OCI-LY7 (cell line): ENCODE measurements around the gene BBOX1. TPM values are rescaled to one million over a fixed set of nuclear protein-coding genes. Genes with fewer than 3 reads are reported as not detected.

Experiments used
- BruUV-seq: library from RNA; stranded (reverse); fragments of 400-500 nt; replicated peaks from 2 replicates; lab custom pipeline; 2021; lab: Mats Ljungman, UMichigan
- CTCF ChIA-PET: fragments of 300-600 bp; sonication (Branson Sonifier 250); formaldehyde crosslinking; loops from one replicate; lab custom pipeline; 2022; ENCODE audit warnings: antibody characterized with exemption; ENCODE audit not compliant: unreplicated experiment; lab: Charles Lee
- POLR2A ChIA-PET: fragments of 300-600 bp; sonication (Branson Sonifier 250); formaldehyde crosslinking; loops from one replicate; lab custom pipeline; 2022; ENCODE audit warnings: antibody characterized with exemption; lab: Charles Lee
- DNase-seq: peaks from one replicate; pipeline ENCODE4 v3.0.0-alpha.2; 2015; ENCODE audit warnings: low spot score
- H2AFZ ChIP-seq: fragments of 200-600 bp; sonication (generic), shearing (Covaris generic); 2 replicates; pipeline ENCODE4 v1.6.1; 2014; ENCODE audit warnings: mild to moderate bottlenecking, antibody characterized with exemption, low read length, moderate library complexity
- H3K27ac ChIP-seq: fragments of 200-600 bp; sonication (generic); 2 replicates; pipeline ENCODE4 v1.5.1; 2014; ENCODE audit warnings: mixed run types, low read depth, mild to moderate bottlenecking, moderate library complexity, low read length, inconsistent platforms; ENCODE audit not compliant: poor library complexity, severe bottlenecking
- H3K36me3 ChIP-seq: fragments of 200-600 bp; sonication (generic); 2 replicates; pipeline ENCODE4 v1.6.1; 2014; ENCODE audit warnings: mild to moderate bottlenecking, antibody characterized with exemption, low read length, moderate library complexity, mixed read lengths; ENCODE audit not compliant: insufficient read depth
- H3K4me1 ChIP-seq: fragments of 200-600 bp; sonication (generic); 2 replicates; pipeline ENCODE4 v1.5.1; 2014; ENCODE audit warnings: mild to moderate bottlenecking, low read length; ENCODE audit not compliant: insufficient read depth, poor library complexity, severe bottlenecking
- H3K4me2 ChIP-seq: fragments of 200-600 bp; sonication (generic); 2 replicates; pipeline ENCODE4 v1.6.1; 2014; ENCODE audit warnings: mild to moderate bottlenecking, low read length
- H3K4me3 ChIP-seq: fragments of 200-600 bp; sonication (generic); 2 replicates; pipeline ENCODE4 v1.5.1; 2014; ENCODE audit warnings: mild to moderate bottlenecking, low read depth, low read length; ENCODE audit not compliant: poor library complexity, severe bottlenecking
- H3K79me2 ChIP-seq: fragments of 200-600 bp; sonication (generic); 2 replicates; pipeline ENCODE4 v1.6.1; 2016; ENCODE audit warnings: low read depth, mild to moderate bottlenecking, low read length, moderate library complexity, mixed read lengths; ENCODE audit not compliant: insufficient read depth
- H3K9me2 ChIP-seq: fragments of 200-600 bp; sonication (generic); 2 replicates; pipeline ENCODE4 v1.6.1; 2016; ENCODE audit warnings: mild to moderate bottlenecking, low read length, mixed read lengths; ENCODE audit not compliant: insufficient read depth
- H3K9me3 ChIP-seq: fragments of 200-600 bp; sonication (generic); 2 replicates; pipeline ENCODE4 v1.6.1; 2014; ENCODE audit warnings: mild to moderate bottlenecking, mixed run types, low read length, mixed read lengths
- H4K20me1 ChIP-seq: fragments of 200-600 bp; sonication (generic); 2 replicates; pipeline ENCODE4 v1.6.1; 2014; ENCODE audit warnings: mild to moderate bottlenecking, antibody characterized with exemption, low read length, moderate library complexity, mixed read lengths; ENCODE audit not compliant: insufficient read depth
- CTCF ChIP-seq: fragments of 200-600 bp; sonication (generic); conservative IDR thresholded peaks from 2 replicates; pipeline ENCODE4 v1.5.1; 2014; ENCODE audit warnings: mild to moderate bottlenecking, antibody characterized with exemption, low read length, moderate library complexity, mixed read lengths
- EZH2phosphoT487 ChIP-seq: fragments of 200-600 bp; sonication (generic); IDR thresholded peaks from 2 replicates; pipeline ENCODE4 v1.6.1; 2018; ENCODE audit warnings: low read depth, borderline replicate concordance, mild to moderate bottlenecking, mixed run types, antibody characterized with exemption, low read length, moderate library complexity, mixed read lengths
- intact Hi-C: fragments of 100-400 bp; cut with micrococcal nuclease; formaldehyde crosslinking; loops from one replicate; pipeline ENCODE4 v1.10.0; 2022; ENCODE audit not compliant: unreplicated experiment
- total RNA-seq, 2 experiments: library from RNA; depleted of rRNA in 1 of 2; stranded (reverse); fragments of >200 nt in 1 of 2; shearing (Covaris generic) in 1 of 2; gene quantifications; 2 replicates each; pipeline ENCODE4 v1.2.3, GENCODE V29; 2014 to 2022

Gene BBOX1
- total RNA-seq, 2 experiments from 2014 or later, result not detected

GRCh38 chr11:27097551-27097950 lies 56.9 kb downstream of the BBOX1 start:
- CTCF ChIA-PET, result no interaction called here
- no peaks in the 10 kb centered on the region for H3K79me2 ChIP-seq
- H3K4me1 ChIP-seq, result no peaks in the 10 kb centered on the region
- BruUV-seq, result no TSS peak
- no peak for DNase-seq
- TF ChIP-seq CTCF, result no peak
- no peak for TF ChIP-seq EZH2phosphoT487
- no peak overlapping the region for H3K4me2 ChIP-seq
- no peak overlapping the region for H3K4me3 ChIP-seq
- H3K36me3 ChIP-seq, result no peaks in the 10 kb centered on the region
- H4K20me1 ChIP-seq, result no peaks in the 10 kb centered on the region
- POLR2A ChIA-PET, result no interaction called here
- H3K27ac ChIP-seq, result no peak overlapping the region
- H3K9me2 ChIP-seq, result no peaks in the 10 kb centered on the region
- intact Hi-C loops, result no loop called here
- H3K9me3 ChIP-seq, result no peaks in the 10 kb centered on the region
- H2AFZ ChIP-seq, result no peak overlapping the region

- Histone ChIP-seq H3K4me1 (no peaks in the 10 kb centered on the region), H3K9me2 (no peaks in the 10 kb centered on the region), H3K4me2 (no peak overlapping the region), H3K36me3 (no peaks in the 10 kb centered on the region), H3K9me3 (no peaks in the 10 kb centered on the region), H3K79me2 (no peaks in the 10 kb centered on the region), H3K27ac (no peak overlapping the region), H3K4me3 (no peak overlapping the region), H2AFZ (no peak overlapping the region), H4K20me1 (no peaks in the 10 kb centered on the region)
- POLR2A ChIA-PET, result interaction anchor here (1.0 kb wide), 1 partner anchor 9 kb away, joined by 3 read pairs; no protein-coding TSS in a partner anchor
- CTCF ChIA-PET, result no interaction called here
- intact Hi-C loops, result no loop called here
- TF ChIP-seq CTCF (no peak), EZH2phosphoT487 (no peak)
- DNase-seq, result no peak
- BruUV-seq, result no TSS peak
These were observed 59.9 kb downstream of the BBOX1 start for GRCh38 chr11:27100534-27100933.

- BruUV-seq, result no TSS peak
- H3K79me2 ChIP-seq, result no peaks in the 10 kb centered on the region
- no peak overlapping the region for H3K4me2 ChIP-seq
- ChIA-PET CTCF (no interaction called here), POLR2A (interaction anchor here (0.5 to 0.8 kb wide), 5 partner anchors 23 to 349 kb away, joined by 3 read pairs; no protein-coding TSS in a partner anchor)
- H2AFZ ChIP-seq, result no peak overlapping the region
- H3K4me1 ChIP-seq, result no peaks in the 10 kb centered on the region
- no peaks in the 10 kb centered on the region for H3K9me3 ChIP-seq
- no peaks in the 10 kb centered on the region for H3K9me2 ChIP-seq
- TF ChIP-seq EZH2phosphoT487 (no peak), CTCF (no peak)
- intact Hi-C loops, result no loop called here
- H3K27ac ChIP-seq, result no peak overlapping the region
- H3K36me3 ChIP-seq, result no peaks in the 10 kb centered on the region
- no peak overlapping the region for H3K4me3 ChIP-seq
- H4K20me1 ChIP-seq, result no peaks in the 10 kb centered on the region
- no peak for DNase-seq
These were observed 66.9 kb downstream of the BBOX1 start for GRCh38 chr11:27107548-27107947.
